ENCODE measurements around the gene URAD.

The URAD gene

GRCh38 chr13:27971236-27971645 is 17.3 kb downstream of the URAD start:
- Histone ChIP-seq H3K4me1 (ENCODE audit: control insufficient read depth in 1 of 2, insufficient read depth in 1 of 2, low read depth in 1 of 2, low read length in 1 of 2) (peaks cover 2 to 4% of the 10 kb centered on the region in 2 experiments), H3K27me3 (peaks cover 100% of the 10 kb centered on the region), H3K36me3 (no peaks in the 10 kb centered on the region), H3K27ac (no peak overlapping the region), H3K4me3 (ENCODE audit: low read depth in 1 of 2, low read length in 1 of 2) (no peak overlapping the region), H3K9me3 (no peaks in the 10 kb centered on the region)
- TF ChIP-seq CTCF (IDR thresholded peaks at IDR 0.05): no peak

GRCh38 chr13:27970382-27971235 is 17.9 kb downstream of the URAD start:
- Histone ChIP-seq H3K4me1 (ENCODE audit: control insufficient read depth in 1 of 2, insufficient read depth in 1 of 2, low read depth in 1 of 2, low read length in 1 of 2) (peaks cover 2 to 4% of the 10 kb centered on the region in 2 experiments), H3K27me3 (peaks cover 100% of the 10 kb centered on the region), H3K36me3 (no peaks in the 10 kb centered on the region), H3K9me3 (no peaks in the 10 kb centered on the region), H3K4me3 (ENCODE audit: low read depth in 1 of 2, low read length in 1 of 2) (no peak overlapping the region), H3K27ac (no peak overlapping the region)
- no peak for TF ChIP-seq CTCF (IDR thresholded peaks at IDR 0.05)

GRCh38 chr13:27969866-27970229 is 18.6 kb downstream of the URAD start:
- Histone ChIP-seq H3K27me3 (peaks cover 100% of the 10 kb centered on the region), H3K4me3 (ENCODE audit: low read depth in 1 of 2, low read length in 1 of 2) (no peak overlapping the region), H3K36me3 (no peaks in the 10 kb centered on the region), H3K9me3 (no peaks in the 10 kb centered on the region), H3K27ac (no peak overlapping the region), H3K4me1 (ENCODE audit: control insufficient read depth in 1 of 2, insufficient read depth in 1 of 2, low read depth in 1 of 2, low read length in 1 of 2) (peaks cover 2 to 4% of the 10 kb centered on the region in 2 experiments)
- TF ChIP-seq CTCF (IDR thresholded peaks at IDR 0.05): no peak

- no peak for TF ChIP-seq CTCF (IDR thresholded peaks at IDR 0.05)
- Histone ChIP-seq H3K27me3 (peaks cover 100% of the 10 kb centered on the region), H3K4me1 (ENCODE audit: control insufficient read depth in 1 of 2, insufficient read depth in 1 of 2, low read depth in 1 of 2, low read length in 1 of 2) (peaks cover 2 to 4% of the 10 kb centered on the region in 2 experiments), H3K36me3 (no peaks in the 10 kb centered on the region), H3K4me3 (ENCODE audit: low read depth in 1 of 2, low read length in 1 of 2) (no peak within 1 kb of the TSS), H3K9me3 (no peaks in the 10 kb centered on the region), H3K27ac (no peak within 1 kb of the TSS)
Measured at GRCh38 chr13:27969082-27969865, 19.2 kb downstream of the URAD start, which contains the start of gene CDX2. CDX2 (minus strand) TSS chr13:27969315; CDS start chr13:27969006, 309 bp downstream.

- TF ChIP-seq CTCF (IDR thresholded peaks at IDR 0.05): no peak
- Histone ChIP-seq H3K27me3 (peaks cover 100% of the 10 kb centered on the region), H3K27ac (no peak overlapping the region), H3K9me3 (no peaks in the 10 kb centered on the region), H3K4me3 (ENCODE audit: low read depth in 1 of 2, low read length in 1 of 2) (no peak overlapping the region), H3K36me3 (no peaks in the 10 kb centered on the region), H3K4me1 (ENCODE audit: control insufficient read depth in 1 of 2, insufficient read depth in 1 of 2, low read depth in 1 of 2, low read length in 1 of 2) (peaks cover 2 to 4% of the 10 kb centered on the region in 2 experiments)
Measured at GRCh38 chr13:27968316-27969081, 20.0 kb downstream of the URAD start.
